ENCODE measurements around the gene PRR19.

- TF ChIP-seq CTCF (IDR thresholded peaks at IDR 0.05; ENCODE audit: insufficient read depth, low read depth, low read length) (no peak), EZH2 (IDR thresholded peaks at IDR 0.05; ENCODE audit: insufficient read depth, low read length) (no peak)
Observed at GRCh38 chr19:42293540-42293939, 8.4 kb upstream of the PRR19 start.
